SK-N-SH (cell line): ENCODE data around the gene CLIC5.

Source experiments
- CTCF ChIP-seq: fragments of 200-600 bp; sonication (generic); IDR thresholded peaks from 2 replicates; pipeline ENCODE4 v1.6.1; 2017; ENCODE audit warnings: antibody characterized with exemption, mild to moderate bottlenecking, moderate library complexity
- GATA2 ChIP-seq: sonication (generic); formaldehyde crosslinking; IDR thresholded peaks from 2 replicates; pipeline ENCODE4 v1.5.0; 2020; ENCODE audit warnings: mild to moderate bottlenecking, missing genetic modification reagents
- RAD21 ChIP-seq: IDR thresholded peaks from 2 replicates; pipeline ENCODE4 v1.6.1; 2012; ENCODE audit warnings: mild to moderate bottlenecking, low read length
- USF1 ChIP-seq: IDR thresholded peaks from 2 replicates; pipeline ENCODE4 v1.4.0; 2012; ENCODE audit warnings: low read depth, borderline replicate concordance
- YY1 ChIP-seq: IDR thresholded peaks from 2 replicates; pipeline ENCODE4 v1.4.0; 2012; ENCODE audit warnings: low read depth, mild to moderate bottlenecking

- TF ChIP-seq USF1 (no peak), CTCF (no peak), RAD21 (no peak), YY1 (no peak), GATA2 (no peak)
Measured at GRCh38 chr6:45857827-45858226, 157.8 kb downstream of the CLIC5 start.
